Progenitor cell of endocrine pancreas (in vitro differentiated cells): Measurements from ENCODE around the gene VNN1. TPM values are rescaled to one million over a fixed set of nuclear protein-coding genes. Genes with fewer than 3 reads are reported as not detected.
"Not testable (repeated sequence)": the region's sequence is repeated elsewhere in the genome, so short reads cannot be mapped to it uniquely, and the experiment has no call there.

Source experiments
- DNase-seq: peaks from one replicate; pipeline ENCODE4 v3.0.0; 2021; ENCODE audit warnings: low spot score; ENCODE audit not compliant: unreplicated experiment
- H3K27ac Mint-ChIP-seq: 2 replicates; pipeline ENCODE4 v1.8.0; 2021; ENCODE audit warnings: mild to moderate bottlenecking, moderate library complexity, mixed read lengths
- H3K27me3 Mint-ChIP-seq: 2 replicates; pipeline ENCODE4 v1.8.0; 2021; ENCODE audit warnings: mixed read lengths
- H3K36me3 Mint-ChIP-seq: 2 replicates; pipeline ENCODE4 v1.8.0; 2022; ENCODE audit warnings: mixed read lengths; ENCODE audit not compliant: insufficient read depth
- H3K4me1 Mint-ChIP-seq: 2 replicates; pipeline ENCODE4 v1.8.0; 2021; ENCODE audit warnings: low read depth, mixed read lengths
- H3K4me3 Mint-ChIP-seq: 2 replicates; pipeline ENCODE4 v1.8.0; 2021; ENCODE audit warnings: low read depth, mild to moderate bottlenecking, moderate library complexity, mixed read lengths
- H3K9me3 Mint-ChIP-seq: 2 replicates; pipeline ENCODE4 v1.8.0; 2021; ENCODE audit warnings: low read depth, mixed read lengths
- CTCF ChIP-seq: fragments of 200-600 bp; sonication (generic); IDR thresholded peaks from one replicate; pipeline ENCODE4 v1.5.0; 2021; ENCODE audit warnings: antibody characterized with exemption, mild to moderate bottlenecking; ENCODE audit not compliant: unreplicated experiment
- total RNA-seq: library from RNA; stranded (reverse); gene quantifications from 2 replicates; pipeline ENCODE4 v1.2.1, GENCODE V29; 2021

VNN1 gene
- total RNA-seq, 1 donor from 2014 or later, result not detected

DNA sequence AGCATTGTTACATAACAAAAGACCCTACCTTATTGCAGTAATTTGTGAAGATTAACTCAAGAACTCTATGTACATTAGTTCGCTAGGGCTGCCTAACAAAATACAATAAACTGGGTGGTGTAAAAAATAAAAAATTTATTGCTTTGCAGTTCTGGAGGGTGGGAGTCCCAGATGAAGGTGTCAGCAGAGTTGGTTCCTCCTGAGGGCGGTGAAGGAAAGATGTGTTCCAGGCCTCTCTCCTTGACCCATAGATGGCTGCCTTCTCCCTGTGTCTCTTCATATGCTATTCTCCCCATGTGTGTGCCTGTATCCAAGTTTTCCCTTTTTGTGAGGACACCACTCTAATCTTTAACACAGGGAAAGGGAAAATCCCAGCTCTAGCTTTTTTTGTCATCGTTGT is 305 bp upstream of the VNN1 start:
- no peak for DNase-seq
- H3K9me3 Mint-ChIP-seq, result no peaks in the 10 kb centered on the region
- peaks cover 2% of the 10 kb centered on the region for H3K4me1 Mint-ChIP-seq

GRCh38 chr6:132712366-132712765 is 1.5 kb downstream of the VNN1 start:
- no peak overlapping the region for H3K27ac Mint-ChIP-seq
- H3K36me3 Mint-ChIP-seq, result no peaks in the 10 kb centered on the region
- peaks cover 2% of the 10 kb centered on the region for H3K4me1 Mint-ChIP-seq
- no peak for DNase-seq
- H3K9me3 Mint-ChIP-seq, result no peaks in the 10 kb centered on the region
- H3K27me3 Mint-ChIP-seq, result peaks cover 3% of the 10 kb centered on the region
- TF ChIP-seq CTCF, result no peak
- H3K4me3 Mint-ChIP-seq, result no peak overlapping the region

More for the DNA sequence above, 305 bp upstream of the VNN1 start:
- Mint-ChIP-seq H3K4me3 (no peak overlapping the region), H3K27ac (no peak overlapping the region), H3K27me3 (no peaks in the 10 kb centered on the region), H3K36me3 (no peaks in the 10 kb centered on the region)
- TF ChIP-seq CTCF, result no peak

GRCh38 chr6:132708771-132709170 is 5.1 kb downstream of the VNN1 start:
- peaks cover 2% of the 10 kb centered on the region for H3K4me1 Mint-ChIP-seq
- peaks cover 3% of the 10 kb centered on the region for H3K36me3 Mint-ChIP-seq
- no peak overlapping the region for H3K27ac Mint-ChIP-seq
- no peak for DNase-seq
- peaks cover 3% of the 10 kb centered on the region for H3K27me3 Mint-ChIP-seq
- H3K9me3 Mint-ChIP-seq, result peaks cover 15% of the 10 kb centered on the region
- no peak for TF ChIP-seq CTCF
- no peak overlapping the region for H3K4me3 Mint-ChIP-seq

- no peak overlapping the region for H3K4me3 Mint-ChIP-seq
- H3K27ac Mint-ChIP-seq, result no peak overlapping the region
- H3K27me3 Mint-ChIP-seq, result peaks cover 3% of the 10 kb centered on the region
- no peak for TF ChIP-seq CTCF
- H3K36me3 Mint-ChIP-seq, result peaks cover 3% of the 10 kb centered on the region
- DNase-seq, result no peak
- peaks cover 2% of the 10 kb centered on the region for H3K4me1 Mint-ChIP-seq
- peaks cover 15% of the 10 kb centered on the region for H3K9me3 Mint-ChIP-seq
Measured at GRCh38 chr6:132708002-132708401, 5.9 kb downstream of the VNN1 start.

DNA sequence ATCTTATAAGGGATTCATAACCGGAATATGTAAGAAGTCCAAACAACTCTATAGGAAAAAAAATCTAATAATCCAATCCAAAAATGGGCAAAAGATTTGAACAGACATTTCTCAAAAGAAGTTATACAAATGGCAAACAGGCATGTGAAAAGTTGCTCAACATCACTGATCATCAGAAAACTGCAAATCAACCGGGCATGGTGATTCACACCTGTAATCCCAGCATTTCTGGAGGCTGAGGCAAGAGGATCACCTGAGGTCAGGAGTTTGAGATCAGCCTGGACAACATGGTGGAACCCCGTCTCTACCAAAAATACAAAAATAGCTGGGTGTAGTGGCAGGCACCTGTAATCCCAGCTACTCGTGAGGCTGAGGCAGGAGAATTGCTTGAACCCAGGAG is 7.1 kb downstream of the VNN1 start:
- DNase-seq, H3K4me1 Mint-ChIP-seq, H3K36me3 Mint-ChIP-seq, H3K4me3 Mint-ChIP-seq, H3K27me3 Mint-ChIP-seq, H3K27ac Mint-ChIP-seq: not testable (repeated sequence)
- peaks cover 15% of the 10 kb centered on the region for H3K9me3 Mint-ChIP-seq

GRCh38 chr6:132703936-132704335 is 9.9 kb downstream of the VNN1 start:
- H3K9me3 Mint-ChIP-seq, result peaks cover 15% of the 10 kb centered on the region
- H3K27ac Mint-ChIP-seq, result no peak overlapping the region
- peaks cover 6% of the 10 kb centered on the region for H3K27me3 Mint-ChIP-seq
- H3K4me1 Mint-ChIP-seq, result no peaks in the 10 kb centered on the region
- no peak for TF ChIP-seq CTCF
- H3K36me3 Mint-ChIP-seq, result peaks cover 3% of the 10 kb centered on the region
- DNase-seq, result no peak
- no peak overlapping the region for H3K4me3 Mint-ChIP-seq
